Pulmonary artery endothelial cell (primary cell): ENCODE measurements around the gene LILRA6. TPM values are rescaled to one million over a fixed set of nuclear protein-coding genes. Genes with fewer than 3 reads are reported as not detected.
"Not testable (repeated sequence)": the region's sequence is repeated elsewhere in the genome, so short reads cannot be mapped to it uniquely, and the experiment has no call there.

Experiments
- DNase-seq: peaks from one replicate; pipeline ENCODE4 v3.0.0-alpha.2; 2011; ENCODE audit warnings: low read depth, low spot score
- total RNA-seq: library from RNA; depleted of rRNA; stranded (reverse); fragments of >200 nt; gene quantifications from 2 replicates; pipeline ENCODE4 v1.2.3, GENCODE V29; 2014

The LILRA6 gene
- total RNA-seq, 1 donor from 2014 or later: not detected

- DNase-seq: peak; percentile 57
Observed at GRCh38 chr19:54207983-54208783, 34.4 kb downstream of the LILRA6 start.

- no peak for DNase-seq
Observed at GRCh38 chr19:54207676-54207982, 35.0 kb downstream of the LILRA6 start.

GRCh38 chr19:54207193-54207592 is 35.4 kb downstream of the LILRA6 start:
- DNase-seq: not testable (repeated sequence)

GRCh38 chr19:54206831-54207177 is 35.8 kb downstream of the LILRA6 start:
- no peak for DNase-seq

- DNase-seq: no peak
Observed at GRCh38 chr19:54206030-54206830, 36.4 kb downstream of the LILRA6 start.

GRCh38 chr19:54204767-54205468 is 37.7 kb downstream of the LILRA6 start:
- DNase-seq: no peak

GRCh38 chr19:54203151-54203611 is 39.4 kb downstream of the LILRA6 start:
- DNase-seq: no peak

GRCh38 chr19:54201980-54202379 is 40.6 kb downstream of the LILRA6 start:
- no peak for DNase-seq

GRCh38 chr19:54201172-54201701 is 41.4 kb downstream of the LILRA6 start:
- no peak for DNase-seq

GRCh38 chr19:54199401-54199800 is 43.2 kb downstream of the LILRA6 start:
- DNase-seq: no peak

- no peak for DNase-seq
Observed at GRCh38 chr19:54197121-54197520, 45.5 kb downstream of the LILRA6 start.

- no peak for DNase-seq
Observed at GRCh38 chr19:54196536-54196935, 46.1 kb downstream of the LILRA6 start.

- DNase-seq: not testable (repeated sequence)
Observed at GRCh38 chr19:54194463-54194862, 48.1 kb downstream of the LILRA6 start.

GRCh38 chr19:54193011-54193410 is 49.6 kb downstream of the LILRA6 start:
- DNase-seq: no peak

- DNase-seq: no peak
Observed at GRCh38 chr19:54191811-54192453, 50.7 kb downstream of the LILRA6 start.

GRCh38 chr19:54191011-54191810 is 51.4 kb downstream of the LILRA6 start, which contains the start of gene TSEN34:
Gene TSEN34 (plus strand): TSS chr19:54191308. CDS start chr19:54191365, 57 bp downstream.
- DNase-seq: no peak

GRCh38 chr19:54190503-54191010 is 52.0 kb downstream of the LILRA6 start:
- DNase-seq: peak; percentile 98

- peak; percentile 100 for DNase-seq
Observed at GRCh38 chr19:54189735-54190502, 52.7 kb downstream of the LILRA6 start.

- DNase-seq: no peak
Observed at GRCh38 chr19:54189145-54189734, 53.4 kb downstream of the LILRA6 start, which contains the start of gene MBOAT7. Gene MBOAT7 (minus strand): TSS chr19:54189580. CDS start chr19:54188508, 1,072 bp downstream.
